Measurements from ENCODE around the gene GOPC. TPM values are rescaled to one million over a fixed set of nuclear protein-coding genes. Genes with fewer than 3 reads are reported as not detected.

Gene GOPC
- total and polyA plus RNA-seq, 12 donors, result 12.3 to 35.3 (median 20.1) TPM

GRCh38 chr6:117542493-117542892 is 59.8 kb downstream of the GOPC start:
- Histone ChIP-seq H3K36me3 (replicated peaks in 1 of 2) (no peaks in the 10 kb centered on the region), H3K27me3 (no peaks in the 10 kb centered on the region), H3K9me3 (replicated peaks in 1 of 3) (no peaks in the 10 kb centered on the region), H3K4me3 (no peak overlapping the region), H3K4me1 (replicated peaks in 1 of 2) (no peaks in the 10 kb centered on the region), H3K27ac (no peak overlapping the region)
- DNase-seq, result no peak
- intact Hi-C loops (cut with DNase I), result no loop called here
- no peak for TF ChIP-seq CTCF (IDR thresholded peaks at IDR 0.05)
- no peak for TF ChIP-seq POLR2A (IDR thresholded peaks at IDR 0.05)
- 83 to 98% (median 96%) methylated on average over 2 to 3 of the region's 3 CpGs for WGBS, 4 donors

GRCh38 chr6:117540670-117541069 is 61.6 kb downstream of the GOPC start:
- DNase-seq, result no peak
- TF ChIP-seq POLR2A (IDR thresholded peaks at IDR 0.05), result no peak
- no peak for TF ChIP-seq CTCF (IDR thresholded peaks at IDR 0.05)
- no peaks in the 10 kb centered on the region for H3K36me3 ChIP-seq (replicated peaks in 1 of 2)
- intact Hi-C loops (cut with DNase I), result no loop called here
- no peaks in the 10 kb centered on the region for H3K27me3 ChIP-seq
- no peak overlapping the region for H3K27ac ChIP-seq
- no peak overlapping the region for H3K4me3 ChIP-seq
- H3K4me1 ChIP-seq (replicated peaks in 1 of 2), result no peaks in the 10 kb centered on the region
- WGBS, 4 donors, result 91 to 94% (median 93%) methylated on average over 8 of the region's 8 CpGs
- H3K9me3 ChIP-seq (replicated peaks in 1 of 3), result no peaks in the 10 kb centered on the region

- no peak for TF ChIP-seq POLR2A (IDR thresholded peaks at IDR 0.05)
- no peak for TF ChIP-seq CTCF (IDR thresholded peaks at IDR 0.05)
- intact Hi-C loops (cut with DNase I), result no loop called here
- Histone ChIP-seq H3K27ac (no peak overlapping the region), H3K36me3 (replicated peaks in 1 of 2) (no peaks in the 10 kb centered on the region), H3K27me3 (no peaks in the 10 kb centered on the region), H3K4me1 (replicated peaks in 1 of 2) (no peaks in the 10 kb centered on the region), H3K9me3 (replicated peaks in 1 of 3) (no peaks in the 10 kb centered on the region), H3K4me3 (no peak overlapping the region)
- DNase-seq, result no peak
- 89 to 95% (median 92%) methylated on average over 9 of the region's 9 CpGs for WGBS, 4 donors
These were observed 63.7 kb downstream of the GOPC start for GRCh38 chr6:117538615-117539014.

GRCh38 chr6:117536317-117536716 is 66.0 kb downstream of the GOPC start:
- Histone ChIP-seq H3K4me3 (no peak overlapping the region), H3K4me1 (replicated peaks in 1 of 2) (no peaks in the 10 kb centered on the region), H3K27ac (no peak overlapping the region), H3K9me3 (replicated peaks in 1 of 3) (no peaks in the 10 kb centered on the region), H3K27me3 (no peaks in the 10 kb centered on the region), H3K36me3 (replicated peaks in 1 of 2) (no peaks in the 10 kb centered on the region)
- intact Hi-C loops (cut with DNase I), result no loop called here
- TF ChIP-seq POLR2A (IDR thresholded peaks at IDR 0.05), result no peak
- no peak for TF ChIP-seq CTCF (IDR thresholded peaks at IDR 0.05)
- no peak for DNase-seq
- 81 to 91% (median 88%) methylated on average over 4 of the region's 4 CpGs for WGBS, 4 donors
